GM18511 (cell line): Measurements from ENCODE around the gene TYW3.
A peak's percentile ranks its signal among the peaks of the same experiment; 100 is the strongest.

Experiments used
- ATAC-seq: cut with Tn5 transposase; IDR thresholded peaks from one replicate; pipeline ENCODE4 v1.9.1; 2021; ENCODE audit warnings: mild to moderate bottlenecking, moderate library complexity; ENCODE audit not compliant: unreplicated experiment

Gene TYW3

GRCh38 chr1:74780594-74780993 lies 47.6 kb downstream of the TYW3 start:
- ATAC-seq, result no peak

GRCh38 chr1:74785944-74786343 lies 53.0 kb downstream of the TYW3 start:
- ATAC-seq, result no peak

GRCh38 chr1:74790453-74790852 lies 57.5 kb downstream of the TYW3 start:
- ATAC-seq, result no peak

- ATAC-seq, result no peak
Measured at GRCh38 chr1:74791491-74791890, 58.5 kb downstream of the TYW3 start.

GRCh38 chr1:74799119-74799657 lies 66.2 kb downstream of the TYW3 start:
- no peak for ATAC-seq

- peak; percentile 67 for ATAC-seq
Measured at GRCh38 chr1:74811436-74812179, 78.7 kb downstream of the TYW3 start.

- ATAC-seq, result peak; percentile 95
Measured at GRCh38 chr1:74812180-74812541, 79.2 kb downstream of the TYW3 start.
